ENCODE measurements around the gene TAF1B.
"Not testable (repeated sequence)": the region's sequence is repeated elsewhere in the genome, so short reads cannot be mapped to it uniquely, and the experiment has no call there.

The TAF1B gene

DNA sequence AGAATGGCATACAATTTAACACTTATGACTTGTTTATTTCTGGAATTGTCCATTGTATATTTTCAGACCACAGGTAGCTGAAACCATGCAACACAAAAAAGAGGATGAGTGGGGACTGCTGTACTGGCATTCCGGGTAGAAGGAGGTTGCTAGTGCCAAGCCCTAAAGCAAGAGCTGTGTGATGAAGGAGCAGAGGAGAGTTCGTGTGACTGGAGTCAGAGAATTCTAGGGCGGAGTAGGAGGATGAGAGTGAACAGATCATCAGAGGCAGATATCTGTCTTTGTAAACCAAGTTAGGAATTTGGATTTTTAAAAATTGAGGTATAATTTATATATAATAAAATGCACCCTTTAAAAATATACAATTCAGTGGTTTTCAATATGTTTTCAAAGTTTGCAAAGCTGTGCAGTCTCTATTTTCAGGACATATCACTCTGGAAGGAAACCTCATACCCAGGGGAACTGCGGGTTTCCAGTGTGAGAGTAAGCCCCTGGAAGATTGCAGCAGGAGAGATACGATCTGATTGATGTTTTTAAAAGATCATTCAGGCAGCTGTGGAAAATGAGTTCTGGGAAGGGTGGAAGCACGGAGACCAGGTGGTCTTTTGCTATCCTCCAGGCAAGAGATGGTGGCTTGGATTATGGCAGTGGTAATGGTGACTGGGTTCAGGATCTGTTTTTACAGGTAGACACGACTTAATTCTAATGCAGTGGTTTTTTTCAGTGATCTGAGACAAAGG is 36.4 kb downstream of the TAF1B start:
- no peak for DNase-seq

DNA sequence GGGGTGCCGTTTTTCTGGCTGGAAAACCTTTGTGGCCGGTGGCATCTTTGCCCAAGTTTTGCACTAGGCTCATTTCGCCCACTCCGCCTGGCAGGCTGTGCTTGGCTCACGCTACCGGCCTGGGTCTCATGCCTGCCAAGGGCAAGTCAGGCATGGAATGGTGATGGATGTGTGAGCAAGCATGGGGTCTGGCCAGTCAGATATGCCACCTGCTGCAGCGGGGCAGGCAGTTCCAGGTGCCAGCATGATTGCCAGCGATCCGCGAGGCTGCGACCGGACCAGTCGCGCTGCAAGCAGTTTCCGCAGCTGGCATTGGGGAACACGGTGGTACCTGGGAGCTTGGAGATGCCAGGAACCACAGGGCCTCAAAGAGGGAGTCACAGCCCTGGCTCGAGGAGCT is 40.6 kb downstream of the TAF1B start:
- DNase-seq = peak in 8 of 58 donors; percentile 5 to 19 (median 13)

DNA sequence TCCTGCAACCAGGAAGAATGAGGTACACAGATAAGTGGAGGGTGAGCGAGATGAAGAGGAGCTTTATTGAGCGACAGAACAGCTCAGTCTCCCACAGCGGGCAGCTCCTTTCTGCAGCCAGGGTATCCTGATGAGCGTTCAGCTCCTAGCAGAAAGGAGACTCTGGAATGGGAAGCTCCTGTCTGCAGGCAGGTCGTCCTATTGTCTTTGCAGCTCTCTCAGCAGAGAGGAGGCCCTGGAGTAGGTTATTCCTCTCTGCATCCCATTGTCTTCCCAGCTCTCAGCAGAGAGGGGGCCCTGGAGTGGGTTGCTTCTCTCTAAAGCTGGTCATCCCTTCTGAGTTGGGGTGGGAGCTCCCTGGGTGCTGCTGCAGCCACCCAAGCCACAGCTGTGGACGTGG is 41.2 kb downstream of the TAF1B start:
- no peak for DNase-seq

DNA sequence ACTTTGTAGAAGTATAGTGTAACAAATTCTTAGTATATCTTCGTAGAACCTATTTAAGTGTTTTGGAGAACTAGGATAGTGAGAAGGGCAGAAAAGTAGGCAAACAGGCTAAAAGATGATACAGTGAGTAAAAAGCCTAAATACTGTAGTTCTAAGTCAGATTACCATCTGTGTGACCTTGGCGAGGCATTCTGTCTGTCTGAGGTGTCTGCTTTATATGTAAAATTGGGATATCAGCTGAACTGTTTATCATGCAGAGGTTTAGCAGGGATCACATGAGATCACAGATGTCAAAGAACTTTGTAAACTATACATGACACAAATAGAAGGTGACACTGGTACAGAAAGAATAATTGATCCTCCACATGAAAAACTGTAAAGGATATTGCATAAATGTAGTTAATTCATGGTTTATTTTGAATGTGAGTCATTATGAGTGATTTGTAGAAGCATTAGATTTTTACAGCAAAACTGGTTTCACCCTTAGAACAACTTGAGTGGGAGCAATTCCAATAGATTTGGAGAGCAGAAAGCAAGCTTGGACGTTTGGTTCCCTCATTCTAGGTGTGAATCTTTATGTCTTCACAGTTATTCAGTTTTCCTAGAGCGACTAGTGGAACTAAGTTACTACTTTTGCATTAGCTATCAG is 41.9 kb downstream of the TAF1B start:
- no peak for DNase-seq

DNA sequence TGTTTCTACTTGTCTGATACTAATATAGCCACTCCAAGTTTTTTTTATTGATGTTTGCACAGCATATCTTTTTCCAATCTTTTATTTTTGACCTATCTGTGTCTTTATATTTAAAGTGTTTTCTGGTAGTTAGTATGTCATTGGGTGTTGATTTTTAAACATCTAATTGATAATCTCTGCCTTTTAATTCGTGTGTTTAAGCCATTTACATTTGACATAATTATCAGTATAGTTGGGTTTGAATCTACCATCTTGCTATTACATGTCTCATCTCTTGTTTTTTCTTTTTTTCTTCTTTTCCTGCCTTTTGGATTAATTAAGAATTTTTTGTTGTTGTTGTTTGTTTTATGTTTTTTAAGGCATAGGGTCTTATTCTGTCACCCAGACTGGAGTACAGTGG is 44.2 kb downstream of the TAF1B start:
- DNase-seq = no peak

DNA sequence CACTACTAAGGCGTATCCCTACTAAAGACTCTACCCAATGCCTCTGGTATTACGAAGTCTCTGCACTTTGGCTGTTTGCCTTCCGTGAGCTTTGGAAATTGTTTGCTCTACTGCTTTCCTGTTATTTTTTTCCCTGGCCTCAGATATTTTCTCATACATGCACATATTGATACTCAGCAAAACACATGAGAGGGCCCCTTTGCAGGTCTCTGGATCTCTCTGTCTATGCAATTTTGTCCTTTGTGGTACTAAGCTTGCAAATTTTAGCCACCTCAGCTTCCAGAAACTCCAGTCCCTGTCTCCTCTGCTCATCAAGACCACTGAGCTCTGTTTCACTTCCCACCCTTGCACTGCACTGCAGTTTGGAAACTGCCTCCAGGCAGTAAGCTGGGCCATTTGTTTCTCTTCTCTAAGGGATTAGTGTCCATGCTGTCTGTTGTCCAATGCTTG is 46.6 kb downstream of the TAF1B start:
- DNase-seq = no peak

DNA sequence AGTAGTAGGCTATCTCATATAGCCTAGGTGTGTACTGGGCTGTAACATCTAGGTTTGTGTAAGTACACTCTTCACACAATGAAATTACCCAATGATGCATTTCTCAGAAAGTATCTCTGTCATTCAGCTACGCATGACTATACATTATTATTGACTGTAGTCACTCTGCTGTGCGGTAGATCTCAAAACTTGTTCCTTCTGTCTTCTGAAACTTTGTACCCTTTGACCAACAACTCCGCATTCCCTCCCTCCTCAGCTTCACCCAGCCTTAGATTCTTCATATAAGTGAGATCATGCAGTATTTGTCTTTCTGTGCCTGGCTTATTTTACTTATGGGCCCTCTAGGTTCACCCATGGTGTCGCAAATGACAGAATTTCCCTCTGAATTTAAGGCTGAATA is 49.0 kb downstream of the TAF1B start:
- DNase-seq = no peak

DNA sequence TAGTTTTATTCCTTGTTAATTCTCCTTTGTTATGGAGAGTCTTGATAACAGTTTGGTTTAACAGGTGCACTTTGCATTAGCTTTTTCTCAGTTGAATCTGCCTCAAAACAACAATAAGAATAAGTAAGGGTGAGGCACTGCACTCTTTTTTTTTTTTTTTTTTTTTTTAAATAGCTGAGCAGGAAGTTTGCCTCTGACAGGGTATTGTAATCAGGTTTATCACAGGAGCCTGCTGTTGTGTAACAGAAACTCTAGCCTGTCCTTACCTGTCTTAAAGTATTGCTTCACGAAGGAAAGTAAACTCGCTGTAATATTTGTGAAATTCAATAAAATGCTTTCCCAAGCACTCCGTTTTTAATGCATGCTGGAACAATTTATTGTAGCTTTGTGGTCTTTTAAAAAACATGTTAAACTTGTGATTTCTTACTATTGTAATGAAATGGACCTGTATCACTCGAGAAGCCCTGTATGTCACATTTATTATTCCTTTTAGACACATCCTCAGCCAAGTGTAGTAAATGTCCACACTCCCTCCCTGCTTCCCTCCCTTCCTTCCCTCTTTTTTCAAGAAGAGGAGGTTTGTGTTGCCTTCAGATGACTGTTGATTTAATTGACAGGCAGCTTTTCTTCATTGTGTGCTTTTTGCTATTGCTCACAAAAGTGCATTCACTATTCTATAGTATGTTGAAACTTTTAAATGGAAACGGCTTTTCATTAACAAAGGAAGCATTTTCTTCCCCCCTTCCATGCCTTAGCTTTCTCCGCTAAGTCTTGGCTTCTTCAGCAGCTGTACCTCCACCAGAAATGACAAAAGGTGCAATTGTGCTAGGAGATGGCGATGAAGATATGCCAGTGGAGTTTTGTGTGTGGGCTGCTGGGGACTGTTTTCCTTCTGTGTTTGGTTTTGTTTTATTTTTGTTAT is 52.7 kb downstream of the TAF1B start:
- DNase-seq = no peak

DNA sequence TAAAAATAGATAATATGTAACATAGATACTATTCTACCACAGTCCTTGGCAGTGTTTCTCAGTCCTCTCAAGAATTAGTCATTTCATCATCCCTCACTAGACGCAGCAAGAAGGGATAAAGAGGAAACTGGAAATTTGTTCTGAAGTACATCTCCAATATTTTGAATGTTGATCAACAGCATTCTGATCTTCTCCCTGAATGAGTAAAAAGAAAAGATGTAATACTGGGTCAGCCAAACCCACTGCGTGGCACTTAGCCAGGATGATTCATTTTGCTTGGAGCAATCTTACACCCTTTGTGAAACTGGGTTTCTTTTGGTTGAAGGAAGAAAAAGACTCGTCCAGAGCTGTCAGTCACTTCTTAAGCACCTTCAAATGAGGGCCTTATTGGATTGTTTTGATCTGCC is 54.1 kb downstream of the TAF1B start:
- peak in 17 of 58 donors; percentile 7 to 64 (median 27) for DNase-seq

DNA sequence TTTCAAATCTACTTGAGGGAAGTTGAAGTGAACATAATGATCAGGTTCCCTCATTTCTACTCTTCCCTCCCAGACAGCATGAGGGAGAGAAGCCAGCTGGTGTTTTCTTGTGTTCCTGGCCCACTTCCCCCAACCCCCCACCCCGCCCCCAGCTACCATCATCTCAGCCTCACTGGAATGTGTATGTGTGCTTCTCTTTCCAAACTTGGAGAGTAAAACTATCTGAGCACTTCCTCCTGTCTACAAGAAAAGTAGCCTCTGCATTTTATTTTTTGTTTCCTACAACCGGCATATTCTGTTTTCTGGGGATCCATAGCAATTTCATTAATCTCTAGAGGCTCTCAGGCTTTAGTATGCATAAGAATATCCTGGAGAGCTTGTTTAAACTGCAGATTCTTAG is 54.6 kb downstream of the TAF1B start:
- no peak for DNase-seq

DNA sequence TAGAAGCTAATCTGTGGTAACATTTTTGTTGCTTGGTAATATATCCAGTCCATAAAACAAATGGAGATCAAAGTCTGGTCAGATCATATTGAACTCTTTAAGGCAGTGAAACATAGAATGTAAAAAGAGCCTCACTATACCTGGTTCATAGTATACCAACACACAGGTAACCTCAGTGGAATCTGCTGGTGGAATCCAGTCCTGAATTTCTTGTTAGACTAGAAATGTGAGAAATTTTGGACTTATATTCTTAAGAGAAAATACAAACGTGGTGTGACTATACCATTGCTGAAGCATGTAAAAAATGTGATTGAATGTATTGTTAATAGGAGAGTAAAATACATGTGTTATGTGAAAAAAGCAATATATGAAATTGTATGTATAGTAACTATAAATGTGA is 62.1 kb downstream of the TAF1B start:
- no peak for DNase-seq

DNA sequence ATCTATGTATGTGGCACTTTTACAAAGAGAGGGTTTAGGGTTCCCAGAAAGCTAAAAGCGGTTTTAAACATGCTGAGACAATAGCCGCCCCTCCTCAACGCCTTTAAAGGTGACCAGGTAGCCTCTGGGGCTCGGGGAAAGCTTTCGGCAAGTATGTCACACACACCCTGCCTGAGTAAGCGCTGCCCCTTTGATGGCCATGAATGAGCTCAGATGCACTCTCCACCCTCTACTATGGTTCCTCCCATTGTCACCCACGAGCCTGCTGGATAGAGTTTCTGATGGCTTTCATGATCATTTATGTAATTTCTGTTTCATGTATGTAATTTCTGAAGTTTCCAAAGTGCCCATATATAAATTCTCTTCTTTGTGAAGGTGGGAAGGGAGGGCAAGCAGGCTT is 64.1 kb downstream of the TAF1B start:
- DNase-seq = no peak

DNA sequence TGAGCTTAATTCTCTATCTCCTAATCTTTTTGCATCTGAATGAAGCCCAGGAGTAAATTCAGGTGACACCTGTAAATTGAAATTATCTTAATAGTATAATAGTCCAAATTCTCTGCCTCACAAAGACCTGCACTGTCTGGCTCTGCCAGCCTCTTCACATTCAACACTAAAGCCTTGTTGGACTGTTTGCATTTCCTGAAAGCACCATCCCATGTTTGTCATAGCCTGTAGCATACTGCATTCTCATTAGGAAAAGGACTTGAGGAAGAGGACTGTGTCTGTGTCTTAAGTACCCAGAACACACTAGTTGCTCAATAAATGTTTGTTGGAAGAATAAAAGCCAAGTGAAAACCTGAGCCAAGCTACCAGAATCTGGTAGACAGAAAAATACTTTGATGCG is 65.4 kb downstream of the TAF1B start:
- no peak for DNase-seq

DNA sequence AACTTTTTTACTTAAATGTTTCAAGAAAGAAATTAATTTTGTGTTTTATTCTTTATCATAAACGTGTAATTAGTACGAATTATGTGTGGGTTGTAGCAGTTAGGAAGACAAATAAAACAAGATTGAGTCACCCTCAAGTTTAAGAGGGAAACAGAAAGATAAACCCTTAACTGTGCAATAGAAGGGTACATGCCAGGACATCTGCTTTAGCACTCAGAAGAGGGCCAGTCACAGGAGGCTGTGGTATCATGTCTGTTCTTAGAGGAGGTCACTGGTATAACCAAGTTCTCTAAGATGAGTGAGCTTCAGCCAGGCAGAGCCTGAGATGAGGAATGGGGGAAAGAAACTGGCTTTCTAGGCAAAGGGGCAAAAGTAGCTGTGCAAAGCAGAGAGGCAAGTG is 65.8 kb downstream of the TAF1B start:
- no peak for DNase-seq

DNA sequence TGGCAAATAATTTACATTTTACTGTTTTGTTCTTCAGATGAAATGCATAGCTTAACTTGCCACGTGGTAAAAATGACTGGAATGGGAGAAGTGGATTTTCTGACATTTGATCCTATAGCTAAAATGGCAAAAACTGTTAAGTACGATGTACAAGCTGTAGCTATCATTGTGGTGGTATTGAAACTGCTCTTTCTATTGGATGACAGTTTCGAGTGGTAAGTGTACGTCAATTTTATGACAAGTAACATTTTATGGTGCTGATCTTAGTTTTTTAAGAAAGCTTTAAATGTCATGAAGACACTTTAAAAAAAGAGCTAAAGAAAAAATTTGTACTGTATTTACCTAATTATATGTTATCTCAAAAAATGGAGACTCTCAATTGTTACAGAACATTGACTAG is 67.4 kb downstream of the TAF1B start:
- no peak for DNase-seq

DNA sequence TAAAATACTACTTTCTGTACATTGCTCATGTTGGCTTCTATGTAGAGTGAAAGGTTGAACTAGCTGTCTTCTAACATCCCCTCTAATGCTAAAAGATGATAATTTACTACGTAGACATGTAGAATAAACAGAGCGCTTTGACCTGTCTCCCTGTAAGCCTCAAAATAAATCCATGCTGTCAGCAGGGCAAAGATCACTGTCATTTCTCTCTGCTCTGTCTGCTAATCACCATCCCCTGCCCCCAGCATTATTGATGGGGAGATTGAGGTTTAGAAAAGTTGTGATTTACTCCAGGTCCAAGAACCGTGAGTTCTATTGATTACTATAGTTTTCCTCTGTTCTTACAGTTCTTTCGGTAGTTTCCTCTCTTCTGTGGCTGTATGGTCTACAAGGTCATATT is 69.2 kb downstream of the TAF1B start:
- no peak for DNase-seq

DNA sequence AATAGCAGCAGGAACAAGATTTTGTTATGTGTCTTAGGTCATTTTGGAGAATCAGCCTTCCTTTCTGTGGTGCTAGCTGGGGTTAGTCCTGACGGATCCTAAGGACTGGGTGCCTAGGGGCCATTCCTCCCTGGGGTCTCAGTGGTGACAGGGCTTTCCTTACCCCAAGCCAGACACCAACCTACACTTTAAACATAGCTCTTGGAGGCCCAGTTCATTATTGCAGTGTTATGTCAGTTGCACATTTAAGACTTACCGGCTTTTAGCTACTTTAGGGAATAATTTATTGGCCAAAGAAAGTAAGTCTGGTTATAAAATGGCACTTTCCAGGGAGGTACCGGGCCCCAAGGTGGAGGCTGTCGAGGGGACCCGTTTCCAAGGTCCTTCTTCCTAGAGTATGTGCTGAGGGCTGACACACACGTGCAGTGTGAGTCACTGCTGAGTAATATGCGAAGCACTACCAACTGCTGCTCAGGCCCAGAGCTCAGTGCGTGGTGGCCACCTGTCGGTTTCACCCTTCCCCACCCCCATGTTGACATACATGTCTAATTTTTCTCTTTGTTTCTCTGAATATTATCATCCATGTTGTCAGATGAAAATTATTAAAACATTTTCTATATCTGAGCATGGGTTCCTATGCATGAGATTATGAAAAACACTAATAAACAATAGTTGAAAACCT is 71.3 kb downstream of the TAF1B start:
- DNase-seq = no peak

DNA sequence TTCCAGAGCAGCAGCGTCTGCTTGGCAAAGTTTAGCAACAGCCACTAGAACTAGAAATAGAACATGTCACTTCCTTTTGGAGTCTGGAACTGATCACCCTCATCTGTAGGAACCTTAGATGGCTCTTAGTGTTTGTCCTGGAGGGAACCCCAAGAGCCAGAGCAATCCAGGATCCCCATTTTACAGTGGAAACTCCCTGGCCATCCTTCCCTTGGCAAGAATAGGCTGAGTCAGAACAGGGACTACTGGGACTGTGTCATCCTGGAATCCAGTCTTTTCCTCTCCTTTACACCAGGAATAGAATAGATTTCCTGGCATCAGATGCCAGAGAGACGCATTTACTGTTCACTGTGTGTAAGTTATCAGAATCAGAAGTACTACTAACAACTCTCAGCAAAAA is 75.0 kb downstream of the TAF1B start:
- no peak for DNase-seq

DNA sequence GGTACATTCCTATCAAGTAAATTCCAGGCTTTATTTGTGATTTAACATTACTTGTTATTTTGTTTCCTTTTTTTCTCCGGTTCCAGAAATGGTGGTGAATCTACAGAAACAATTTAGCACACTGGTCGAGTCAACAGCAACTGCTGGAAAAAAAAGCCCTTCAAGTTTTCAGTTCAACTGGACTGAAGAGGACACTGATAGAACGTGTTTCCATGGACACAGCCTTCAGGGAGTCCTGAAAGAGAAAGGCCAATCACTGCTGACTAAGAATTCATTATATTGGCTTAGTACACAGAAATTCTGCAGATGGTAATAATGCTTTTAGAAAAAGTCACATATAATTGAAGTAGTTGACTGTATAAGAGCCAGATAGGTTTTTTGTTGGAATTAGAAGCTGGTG is 76.2 kb downstream of the TAF1B start:
- DNase-seq = no peak

DNA sequence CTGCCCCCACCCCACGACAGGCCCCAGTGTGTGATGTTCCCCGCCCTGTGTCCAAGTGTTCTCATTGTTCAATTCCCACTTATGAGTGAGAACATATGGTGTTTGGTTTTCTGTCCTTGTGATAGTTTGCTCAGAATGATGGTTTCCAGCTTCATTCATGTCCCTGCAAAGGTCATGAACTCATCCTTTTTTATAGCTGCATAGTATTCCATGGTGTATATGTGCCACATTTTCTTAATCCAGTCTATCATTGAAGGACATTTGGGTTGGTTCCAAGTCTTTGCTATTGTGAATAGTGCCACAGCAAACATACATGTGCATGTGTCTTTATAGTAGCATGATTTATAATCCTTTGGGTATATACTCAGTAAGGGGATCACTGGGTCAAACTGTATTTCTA is 83.7 kb downstream of the TAF1B start:
- DNase-seq = not testable (repeated sequence)

DNA sequence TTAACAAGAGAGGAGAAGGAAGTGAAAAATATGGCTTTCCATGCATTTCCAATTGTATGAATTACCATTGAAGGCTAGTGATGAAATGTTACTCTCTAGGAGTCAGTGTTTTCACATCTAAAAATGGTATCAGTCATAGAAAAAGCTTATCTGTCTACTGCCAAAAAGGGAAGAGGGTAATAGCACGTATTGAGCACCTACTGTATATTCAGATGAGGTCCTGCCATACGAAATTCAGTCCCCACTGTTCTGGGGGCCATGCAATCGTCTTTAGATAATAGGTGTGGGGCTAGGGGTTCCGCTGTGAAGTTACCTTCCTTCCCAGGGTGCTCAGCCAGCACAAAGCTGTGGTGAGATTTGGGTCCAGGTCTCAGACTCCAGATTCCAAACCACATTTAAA is 94.0 kb downstream of the TAF1B start:
- no peak for DNase-seq

DNA sequence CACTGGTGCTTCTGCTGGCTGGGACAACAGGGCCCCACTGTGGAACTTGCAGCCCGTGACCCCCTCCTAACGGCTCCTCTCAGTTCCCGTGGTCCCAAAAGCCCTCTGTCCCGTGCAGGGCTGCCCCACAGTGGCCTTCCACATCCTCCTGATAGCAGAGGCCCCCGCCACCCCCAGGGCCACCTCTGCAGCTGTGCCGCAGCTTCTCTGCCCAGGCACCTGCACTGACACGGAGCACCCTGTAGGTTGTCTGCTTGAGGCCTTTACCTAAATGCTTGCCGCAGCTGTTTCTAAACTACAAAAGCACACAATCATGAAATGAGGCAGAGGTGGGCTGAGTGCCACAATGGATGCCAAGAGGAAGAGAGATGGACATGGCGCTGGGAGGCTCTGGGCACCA is 94.7 kb downstream of the TAF1B start:
- DNase-seq = no peak

Data from anterior cingulate cortex (tissue), 58 donors.